ENCODE results near the gene DGUOK. TPM values are rescaled to one million over a fixed set of nuclear protein-coding genes. Genes with fewer than 3 reads are reported as not detected.
"Not testable (repeated sequence)": the region's sequence is repeated elsewhere in the genome, so short reads cannot be mapped to it uniquely, and the experiment has no call there.

DGUOK gene
- total RNA-seq, 1 experiment from 2014 or later = 111 TPM

GRCh38 chr2:73920577-73921545 lies 5.8 kb upstream of the DGUOK start:
- no peak for DNase-seq (ENCODE audit: low spot score)

GRCh38 chr2:73921581-73921980 lies 5.1 kb upstream of the DGUOK start:
- no peak for DNase-seq (ENCODE audit: low spot score)

DNA sequence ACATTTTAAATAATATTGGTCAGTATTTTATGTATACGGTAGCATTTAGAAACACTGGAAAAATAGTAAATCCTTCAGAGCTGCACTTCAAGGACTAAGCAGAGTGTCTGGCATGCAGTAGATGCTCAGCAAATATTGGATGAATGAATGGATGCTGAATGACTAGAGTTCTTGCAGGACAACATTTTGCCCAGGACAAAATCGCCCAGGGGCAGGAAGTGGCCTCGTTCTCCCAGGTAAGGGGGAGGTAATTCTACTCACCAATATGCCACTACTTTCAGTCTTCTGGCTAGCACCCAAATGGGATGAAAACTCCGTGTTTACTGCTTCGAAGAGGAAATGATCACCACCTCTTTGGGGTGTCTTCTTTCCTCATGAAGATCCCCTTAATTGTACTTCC lies 4.0 kb upstream of the DGUOK start:
- DNase-seq (ENCODE audit: low spot score) = no peak

GRCh38 chr2:73925033-73925704 lies 1.5 kb upstream of the DGUOK start:
- no peak for DNase-seq (ENCODE audit: low spot score)

- DNase-seq (ENCODE audit: low spot score) = no peak
Measured at GRCh38 chr2:73925853-73926492, 707 bp upstream of the DGUOK start.

DNA sequence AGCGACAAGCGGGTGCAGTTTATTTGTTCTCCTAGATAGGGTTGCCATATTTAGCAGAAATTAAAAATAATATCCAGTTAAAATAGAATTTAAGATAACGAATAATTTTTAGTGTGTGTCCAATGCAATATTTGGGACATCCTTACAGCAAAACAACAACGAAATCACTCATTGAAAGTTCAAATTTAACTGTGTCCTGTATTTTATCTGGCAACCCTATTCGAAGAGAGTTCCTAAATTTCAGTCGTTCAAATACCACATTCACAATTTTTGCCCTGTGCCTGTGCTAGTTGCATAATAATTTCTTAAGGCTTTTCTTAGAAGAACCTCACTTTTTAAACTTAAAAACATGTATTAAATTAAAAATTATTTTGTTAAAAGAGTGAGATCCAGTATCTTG lies 664 bp downstream of the DGUOK start:
- no peak for DNase-seq (ENCODE audit: low spot score)

DNA sequence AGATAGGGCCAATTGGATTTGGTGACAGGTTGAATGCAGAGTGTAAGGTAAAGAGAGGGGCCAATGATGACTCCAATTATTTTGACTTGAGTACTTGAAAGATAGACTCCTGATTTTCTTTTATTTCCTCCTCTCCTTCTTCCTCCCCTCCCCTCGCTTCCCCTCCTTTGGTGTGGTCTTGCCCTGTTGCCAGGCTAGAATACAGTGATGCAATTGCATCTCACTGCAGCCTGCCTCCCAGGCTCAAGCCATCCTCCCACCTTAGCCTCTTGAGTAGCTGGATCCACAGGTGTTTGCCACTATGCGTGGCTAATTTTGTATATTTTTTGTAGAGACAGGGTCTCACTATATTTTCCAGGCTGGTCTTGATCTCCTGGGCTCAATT lies 2.3 kb downstream of the DGUOK start:
- no peak for DNase-seq (ENCODE audit: low spot score)

DNA sequence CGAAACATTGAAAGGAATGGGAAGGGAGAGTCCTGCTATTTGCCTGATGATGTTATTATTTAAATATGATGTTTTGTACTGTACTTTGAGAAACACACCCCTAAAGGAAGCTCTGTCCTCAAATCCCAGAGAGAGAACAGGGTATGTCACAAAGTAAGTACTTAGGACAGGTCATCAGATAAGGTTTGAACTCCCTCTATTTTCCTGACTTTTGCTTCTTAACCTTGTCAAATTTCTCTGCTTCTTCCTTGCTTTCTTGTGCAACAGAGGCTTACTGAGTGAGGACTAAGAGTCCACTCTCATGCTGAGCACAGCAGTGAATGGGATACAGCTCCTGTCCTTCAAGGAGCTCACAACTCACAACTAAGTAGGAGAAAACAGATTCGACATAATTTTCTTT lies 3.7 kb downstream of the DGUOK start:
- DNase-seq (ENCODE audit: low spot score) = no peak

GRCh38 chr2:73931531-73932500 lies 5.1 kb downstream of the DGUOK start:
- DNase-seq (ENCODE audit: low spot score) = peak; percentile 51

DNA sequence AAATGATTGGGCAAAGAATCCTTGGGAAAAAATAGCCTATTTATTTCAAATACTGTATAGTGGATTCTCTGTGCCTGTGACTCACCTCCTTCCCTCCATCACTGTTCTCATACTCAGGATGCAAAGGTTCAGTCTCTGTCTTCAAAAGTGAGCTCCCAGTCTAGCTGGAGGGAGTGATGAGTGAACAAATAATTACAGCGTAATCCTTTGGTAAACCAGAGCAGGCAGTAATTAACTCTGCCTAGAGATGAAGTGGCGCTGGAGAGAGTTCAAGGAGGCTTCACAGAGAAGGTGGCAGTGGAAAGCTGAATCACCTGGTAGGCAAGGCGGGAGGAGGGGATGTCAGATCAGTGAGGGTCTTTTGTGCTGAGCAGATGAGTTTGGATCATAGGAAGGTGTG lies 6.5 kb downstream of the DGUOK start:
- no peak for DNase-seq (ENCODE audit: low spot score)

- no peak for DNase-seq (ENCODE audit: low spot score)
Measured at GRCh38 chr2:73935641-73936040, 9.0 kb downstream of the DGUOK start.

DNA sequence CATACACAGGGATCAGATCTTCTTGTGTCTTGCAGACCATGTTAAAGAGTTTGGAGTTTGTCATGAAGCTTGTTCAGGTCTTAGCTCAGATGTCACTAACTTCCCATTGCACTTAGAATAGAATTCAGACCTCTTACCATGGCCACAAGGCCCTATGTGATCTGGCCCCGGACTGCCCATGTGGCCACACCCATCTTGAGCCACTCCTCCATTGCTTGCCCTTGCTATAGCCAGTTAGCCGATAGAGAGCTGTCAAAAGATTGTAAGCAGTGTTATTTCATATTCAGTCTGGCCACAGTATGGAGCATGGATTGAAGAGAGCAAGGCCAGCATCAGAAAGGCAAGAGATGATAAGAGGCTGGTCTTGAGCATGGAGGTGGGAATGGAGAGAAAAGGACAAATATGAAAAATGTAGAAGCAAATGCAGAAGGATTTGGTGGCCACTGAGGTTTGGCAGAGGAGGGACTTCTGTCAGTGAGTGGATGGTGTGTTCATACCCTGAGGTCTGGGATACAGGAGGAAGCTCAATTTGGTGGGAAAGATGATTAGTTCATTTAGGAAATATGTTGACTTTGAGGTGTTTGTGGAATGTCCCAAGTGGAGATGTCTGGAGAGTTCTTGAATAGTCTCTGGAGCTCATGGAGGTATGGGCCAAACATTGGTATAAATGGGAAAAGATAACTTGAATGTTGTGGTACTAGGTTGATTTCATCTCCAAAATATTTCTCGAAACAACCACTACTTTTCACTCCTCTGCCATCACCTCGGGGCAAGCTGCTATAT lies 10.6 kb downstream of the DGUOK start:
- no peak for DNase-seq (ENCODE audit: low spot score)

DNA sequence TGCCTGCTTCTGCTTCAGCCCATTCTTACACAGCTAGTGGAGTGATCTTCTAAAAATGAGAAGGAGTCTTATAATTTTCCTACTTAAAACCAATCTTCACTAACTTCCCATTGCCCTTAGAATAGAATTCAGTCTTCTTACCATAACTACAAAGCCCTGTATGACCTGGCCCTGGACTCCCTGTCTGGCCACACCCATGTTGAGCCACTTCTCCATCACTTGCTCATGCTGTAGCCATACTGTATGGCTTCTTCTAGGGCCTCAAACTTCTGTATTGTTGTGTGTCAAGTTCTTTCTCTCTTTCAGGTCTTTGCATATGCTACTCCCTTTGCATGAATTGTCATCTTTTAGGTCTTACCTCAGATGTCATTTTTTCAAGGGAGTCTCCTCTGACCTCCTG lies 11.2 kb downstream of the DGUOK start:
- no peak for DNase-seq (ENCODE audit: low spot score)

- peak; percentile 48 for DNase-seq (ENCODE audit: low spot score)
Measured at GRCh38 chr2:73938718-73939352, 12.2 kb downstream of the DGUOK start.

DNA sequence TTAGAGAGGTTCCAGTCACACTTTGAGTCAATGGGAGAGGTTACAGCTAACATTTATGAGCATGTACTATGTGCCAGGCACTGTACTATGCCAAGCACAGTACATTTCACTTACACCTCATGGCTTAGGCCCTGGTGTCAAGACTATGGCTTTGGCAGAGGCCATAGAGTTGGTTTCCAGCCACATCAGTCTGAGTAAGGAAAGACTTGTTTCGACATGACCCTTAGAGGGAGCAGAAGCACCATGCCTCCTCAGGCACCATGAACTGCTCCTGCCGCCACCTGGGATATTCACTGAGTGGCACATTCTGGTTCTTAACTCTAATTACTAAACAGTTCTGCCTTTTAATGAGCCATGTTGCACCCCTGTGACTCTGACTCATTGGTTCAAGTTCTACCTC lies 12.7 kb downstream of the DGUOK start:
- no peak for DNase-seq (ENCODE audit: low spot score)

DNA sequence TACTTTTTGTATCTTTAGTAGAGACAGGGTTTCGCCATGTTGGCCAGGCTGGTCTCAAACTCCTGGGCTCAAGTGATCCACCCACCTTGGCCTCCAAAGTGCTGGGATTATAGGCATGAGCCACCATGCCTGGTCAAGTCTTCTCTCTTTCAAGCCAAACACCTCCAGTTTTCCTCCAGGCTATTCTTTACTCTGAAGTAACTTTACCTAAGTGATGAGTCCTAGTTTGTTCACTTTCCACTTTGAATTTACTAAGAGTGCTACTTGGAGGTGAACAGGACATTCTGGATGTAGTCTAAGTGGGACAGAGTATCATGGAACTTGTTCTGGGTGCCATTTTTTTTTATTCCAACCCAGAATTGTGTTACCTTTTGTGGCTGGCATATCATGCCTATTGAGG lies 13.4 kb downstream of the DGUOK start:
- not testable (repeated sequence) for DNase-seq (ENCODE audit: low spot score)

DNA sequence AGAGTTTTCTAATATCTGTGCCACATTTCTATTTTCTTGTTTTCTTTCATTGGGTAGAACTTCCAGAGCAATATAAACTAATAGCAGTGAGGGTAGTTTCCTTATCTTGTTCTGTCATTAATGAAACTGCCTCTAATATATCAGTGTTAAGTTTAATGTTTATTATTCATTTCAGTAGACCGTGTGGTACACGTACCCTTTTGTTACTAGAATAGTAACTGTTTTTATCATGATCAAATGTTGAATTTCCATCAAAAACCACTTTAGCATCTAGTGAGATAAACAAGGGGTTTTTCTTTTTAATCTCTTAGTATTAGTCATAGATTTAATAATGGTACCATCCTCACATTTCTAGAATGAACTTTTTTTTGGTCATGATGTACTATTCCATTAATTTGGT lies 16.0 kb downstream of the DGUOK start:
- DNase-seq (ENCODE audit: low spot score) = no peak

- DNase-seq (ENCODE audit: low spot score) = no peak
Measured at GRCh38 chr2:73944714-73945113, 18.0 kb downstream of the DGUOK start.

DNA sequence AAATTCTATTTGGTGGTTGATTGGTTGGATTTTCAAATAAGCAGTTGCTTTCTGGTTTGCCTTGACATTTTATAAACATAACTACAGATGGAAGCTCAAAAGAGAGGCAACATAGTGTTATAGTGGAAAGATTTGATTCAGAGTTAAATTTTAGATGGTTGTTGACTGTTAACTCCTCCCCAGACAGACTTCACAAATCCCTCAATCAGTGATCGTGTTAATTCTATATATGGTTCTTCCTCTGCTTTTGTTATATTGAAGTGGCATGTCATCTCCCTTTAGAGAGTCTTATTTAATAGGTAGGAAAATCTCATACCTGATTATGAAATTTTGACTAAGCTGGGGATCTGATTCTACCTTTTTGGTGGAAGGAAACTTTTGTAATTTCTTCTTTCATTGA lies 19.5 kb downstream of the DGUOK start:
- DNase-seq (ENCODE audit: low spot score) = no peak

DNA sequence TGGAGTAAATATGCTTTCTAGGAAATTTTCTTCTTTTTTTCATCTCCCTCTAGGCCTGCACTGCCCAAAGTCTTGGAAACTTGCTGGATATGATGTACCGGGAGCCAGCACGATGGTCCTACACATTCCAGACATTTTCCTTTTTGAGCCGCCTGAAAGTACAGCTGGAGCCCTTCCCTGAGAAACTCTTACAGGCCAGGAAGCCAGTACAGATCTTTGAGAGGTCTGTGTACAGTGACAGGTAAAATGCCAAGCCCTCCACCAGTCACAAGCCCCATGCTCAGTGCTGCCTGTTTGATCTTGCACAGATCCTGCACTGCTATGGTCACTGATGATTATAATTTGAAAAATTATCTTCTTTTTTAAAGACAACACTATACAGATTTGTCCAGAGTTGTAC lies 20.0 kb downstream of the DGUOK start:
- DNase-seq (ENCODE audit: low spot score) = no peak
